HL-60/S4 treated with phorbol 12-myristate 13-acetate at 8.2 ng/mL for 4 days and 3 days (cell line): ENCODE results near the gene GDAP1L1.

Source experiments
- in situ Hi-C: fragments of 300-500 bp; cut with MboI; formaldehyde crosslinking; loops from 2 replicates; pipeline ENCODE4 v1.15.0; 2022; ENCODE audit warnings: low sequenced_read_pairs

GDAP1L1 gene

GRCh38 chr20:44251284-44251683, 4.2 kb downstream of the GDAP1L1 start:
- in situ Hi-C loops, result no loop called here

- in situ Hi-C loops, result no loop called here
Measured at GRCh38 chr20:44253528-44253927, 6.4 kb downstream of the GDAP1L1 start.

- in situ Hi-C loops, result no loop called here
Measured at GRCh38 chr20:44254073-44254472, 7.0 kb downstream of the GDAP1L1 start.

GRCh38 chr20:44255942-44256341, 8.8 kb downstream of the GDAP1L1 start:
- in situ Hi-C loops, result no loop called here

- in situ Hi-C loops, result no loop called here
Measured at GRCh38 chr20:44256961-44257360, 9.9 kb downstream of the GDAP1L1 start.

- in situ Hi-C loops, result no loop called here
Measured at GRCh38 chr20:44258226-44258890, 11.2 kb downstream of the GDAP1L1 start.

GRCh38 chr20:44264287-44264686, 17.2 kb downstream of the GDAP1L1 start:
- in situ Hi-C loops, result no loop called here

- in situ Hi-C loops, result no loop called here
Measured at GRCh38 chr20:44268802-44269201, 21.7 kb downstream of the GDAP1L1 start.

GRCh38 chr20:44271915-44272663, 25.0 kb downstream of the GDAP1L1 start:
- in situ Hi-C loops, result no loop called here

- in situ Hi-C loops, result no loop called here
Measured at GRCh38 chr20:44273231-44274215, 26.4 kb downstream of the GDAP1L1 start.

GRCh38 chr20:44274303-44275017, 27.4 kb downstream of the GDAP1L1 start:
- in situ Hi-C loops, result no loop called here

GRCh38 chr20:44279228-44279627, 32.1 kb downstream of the GDAP1L1 start:
- in situ Hi-C loops, result no loop called here

- in situ Hi-C loops, result no loop called here
Measured at GRCh38 chr20:44280387-44280786, 33.3 kb downstream of the GDAP1L1 start.

GRCh38 chr20:44282192-44282591, 35.1 kb downstream of the GDAP1L1 start:
- in situ Hi-C loops, result no loop called here

- in situ Hi-C loops, result no loop called here
Measured at GRCh38 chr20:44284032-44284431, 36.9 kb downstream of the GDAP1L1 start.

GRCh38 chr20:44287272-44288097, 40.4 kb downstream of the GDAP1L1 start:
- in situ Hi-C loops, result no loop called here

GRCh38 chr20:44288252-44288651, 41.1 kb downstream of the GDAP1L1 start:
- in situ Hi-C loops, result no loop called here

- in situ Hi-C loops, result no loop called here
Measured at GRCh38 chr20:44291754-44292153, 44.6 kb downstream of the GDAP1L1 start.

GRCh38 chr20:44296011-44296410, 48.9 kb downstream of the GDAP1L1 start:
- in situ Hi-C loops, result no loop called here

- in situ Hi-C loops, result no loop called here
Measured at GRCh38 chr20:44297721-44298120, 50.6 kb downstream of the GDAP1L1 start.
